CD4-positive, alpha-beta memory T cell (primary cell): ENCODE data around the gene PELO. TPM values are rescaled to one million over a fixed set of nuclear protein-coding genes. Genes with fewer than 3 reads are reported as not detected.

Source experiments
- CTCF ChIA-PET: fragments of 350-600 bp; sonication (Branson Sonifier 250); formaldehyde crosslinking; loops from one replicate; lab custom pipeline; 2021; ENCODE audit warnings: inconsistent platforms; ENCODE audit not compliant: partially characterized antibody; lab: Charles Lee
- POLR2A ChIA-PET: fragments of 350-600 bp; sonication (Branson Sonifier 250); formaldehyde crosslinking; loops from one replicate; lab custom pipeline; 2021; ENCODE audit not compliant: partially characterized antibody; lab: Charles Lee
- DNase-seq, 5 donors: peaks; one replicate each; pipeline versions ENCODE4 v3.0.0 to v3.0.0-alpha.2; 2020 to 2022; ENCODE audit warnings: mixed read lengths in 1 of 5
- H3K27ac ChIP-seq: one replicate; pipeline ENCODE4 v1.7.0; 2013; ENCODE audit warnings: low read depth, low read length
- H3K27me3 ChIP-seq: 2 replicates; pipeline ENCODE4 v1.7.0; 2013; ENCODE audit warnings: mild to moderate bottlenecking, low read length, moderate library complexity; ENCODE audit not compliant: insufficient read depth
- H3K36me3 ChIP-seq: 2 replicates; pipeline ENCODE4 v1.7.0; 2013; ENCODE audit warnings: mild to moderate bottlenecking, low read length, moderate library complexity; ENCODE audit not compliant: insufficient read depth
- H3K4me1 ChIP-seq: 2 replicates; pipeline ENCODE4 v1.7.0; 2013; ENCODE audit warnings: mild to moderate bottlenecking, low read length, moderate library complexity; ENCODE audit not compliant: insufficient read depth
- H3K4me3 ChIP-seq, 2 donors: one replicate each; pipeline ENCODE4 v1.7.0; 2013; ENCODE audit warnings: low read length in 2 of 2, mild to moderate bottlenecking in 1 of 2
- H3K9me3 ChIP-seq, 2 donors: one replicate each; pipeline ENCODE4 v1.7.0; 2013; ENCODE audit warnings: low read length in 2 of 2, control low read depth in 1 of 2; ENCODE audit not compliant: control insufficient read depth in 1 of 2
- H3K27ac Mint-ChIP-seq, 7 donors: one replicate each; pipeline ENCODE4 v1.8.0; 2020 to 2021; ENCODE audit warnings: mixed read lengths in 7 of 7, mild to moderate bottlenecking in 6 of 7, inconsistent platforms in 3 of 7, moderate library complexity in 3 of 7
- H3K27me3 Mint-ChIP-seq, 2 donors: one replicate each; pipeline ENCODE4 v1.8.0; 2020 to 2021; ENCODE audit warnings: mixed read lengths in 2 of 2
- H3K36me3 Mint-ChIP-seq, 2 donors: one replicate each; pipeline ENCODE4 v1.8.0; 2020 to 2021; ENCODE audit warnings: mixed read lengths in 2 of 2, inconsistent platforms in 1 of 2, mild to moderate bottlenecking in 1 of 2
- H3K4me1 Mint-ChIP-seq, 4 donors: one replicate each; pipeline ENCODE4 v1.8.0; 2020 to 2021; ENCODE audit warnings: mixed read lengths in 4 of 4, mild to moderate bottlenecking in 1 of 4
- H3K4me3 Mint-ChIP-seq, 8 donors: one replicate each; pipeline ENCODE4 v1.8.0; 2020 to 2021; ENCODE audit warnings: mixed read lengths in 8 of 8, mild to moderate bottlenecking in 7 of 8, moderate library complexity in 6 of 8, inconsistent platforms in 3 of 8
- H3K9me3 Mint-ChIP-seq, 8 donors: one replicate each; pipeline ENCODE4 v1.8.0; 2020 to 2021; ENCODE audit warnings: mixed read lengths in 8 of 8, mild to moderate bottlenecking in 5 of 8, inconsistent platforms in 3 of 8, moderate library complexity in 1 of 8
- intact Hi-C: fragments of 100-400 bp; cut with micrococcal nuclease; formaldehyde crosslinking; loops from one replicate; pipeline ENCODE4 v1.15.1; 2023
- polyA plus RNA-seq, 2 donors: library from polyadenylated mRNA; unstranded; fragments of 300-500 nt; fragmentation: Illumina TruSeq; gene quantifications; one replicate each; pipeline ENCODE4 v1.2.3, GENCODE V29; 2021
- total RNA-seq, 2 experiments: library from RNA; stranded (reverse); gene quantifications; one replicate each; pipeline ENCODE4 v1.2.3, GENCODE V29; 2021

Gene PELO
- total and polyA plus RNA-seq, 4 experiments from 2014 or later: 5.7 to 12.4 (median 10.1) TPM

- Mint-ChIP-seq H3K36me3 (peaks cover 0 to 2% of the 10 kb centered on the region in 2 donors), H3K27me3 (peaks cover 2% of the 10 kb centered on the region in 2 donors), H3K4me1 (peaks cover 17 to 36% (median 29%) of the 10 kb centered on the region in 4 donors), H3K9me3 (no peaks in the 10 kb centered on the region), H3K27ac (peak overlapping the region in 6 of 7 donors; percentile 9 to 89 (median 52)), H3K4me3 (peak overlapping the region; percentile 89 to 95 (median 92))
- Histone ChIP-seq H3K4me3 (peak overlapping the region in 1 of 2 donors; percentile 65), H3K27me3 (no peaks in the 10 kb centered on the region), H3K27ac (no peak overlapping the region), H3K36me3 (no peaks in the 10 kb centered on the region), H3K4me1 (peaks cover 15% of the 10 kb centered on the region), H3K9me3 (no peaks in the 10 kb centered on the region)
- CTCF ChIA-PET: interaction anchor here (0.7 to 2.4 kb wide), 14 partner anchors 10 to 130 kb away, joined by 3 to 35 read pairs (median 6); no protein-coding TSS in a partner anchor
- peak; percentile 48 to 57 (median 50) for DNase-seq
- POLR2A ChIA-PET: interaction anchor here (0.9 to 3.6 kb wide), 6 partner anchors 10 to 94 kb away, joined by 3 to 27 read pairs (median 8); no protein-coding TSS in a partner anchor
- intact Hi-C loops: loop anchor here (1.0 to 5.0 kb wide), 6 partner anchors 12 to 308 kb away; no protein-coding TSS in a partner anchor
Observed at GRCh38 chr5:52786949-52787599, 642 bp upstream of the PELO start.

GRCh38 chr5:52788505-52788821 lies 747 bp downstream of the PELO start:
- Histone ChIP-seq H3K27me3 (no peaks in the 10 kb centered on the region), H3K9me3 (no peaks in the 10 kb centered on the region), H3K27ac (peak overlapping the region; percentile 60), H3K4me1 (peaks cover 15% of the 10 kb centered on the region), H3K36me3 (no peaks in the 10 kb centered on the region), H3K4me3 (peak overlapping the region in 1 of 2 donors; percentile 65)
- no peaks in the 10 kb centered on the region for H3K9me3 Mint-ChIP-seq
- peak overlapping the region in 5 of 7 donors; percentile 17 to 61 (median 37) for H3K27ac Mint-ChIP-seq
- H3K4me3 Mint-ChIP-seq: peak overlapping the region; percentile 72 to 94 (median 90)
- CTCF ChIA-PET: interaction anchor here (0.9 to 2.4 kb wide), 10 partner anchors 8 to 129 kb away, joined by 3 to 35 read pairs (median 11); no protein-coding TSS in a partner anchor
- peaks cover 0 to 2% of the 10 kb centered on the region in 2 donors for H3K36me3 Mint-ChIP-seq
- peaks cover 2% of the 10 kb centered on the region in 2 donors for H3K27me3 Mint-ChIP-seq
- POLR2A ChIA-PET: interaction anchor here (1.2 to 3.6 kb wide), 5 partner anchors 12 to 95 kb away, joined by 6 to 27 read pairs (median 10); no protein-coding TSS in a partner anchor
- DNase-seq: no peak
- peaks cover 17 to 36% (median 29%) of the 10 kb centered on the region in 4 donors for H3K4me1 Mint-ChIP-seq
- intact Hi-C loops: loop anchor here (5.0 kb wide), 1 partner anchor 46 kb away; no protein-coding TSS in a partner anchor

GRCh38 chr5:52789378-52789777 lies 1.7 kb downstream of the PELO start:
- no peaks in the 10 kb centered on the region for H3K36me3 ChIP-seq
- Mint-ChIP-seq H3K36me3 (peaks cover 0 to 2% of the 10 kb centered on the region in 2 donors), H3K27me3 (peaks cover 2% of the 10 kb centered on the region in 2 donors), H3K27ac (peak overlapping the region in 1 of 7 donors; percentile 24), H3K4me1 (peaks cover 17 to 36% (median 29%) of the 10 kb centered on the region in 4 donors), H3K9me3 (no peaks in the 10 kb centered on the region), H3K4me3 (peak overlapping the region; percentile 72 to 94 (median 90))
- no peak for DNase-seq
- no peak overlapping the region for H3K4me3 ChIP-seq
- H3K27ac ChIP-seq: no peak overlapping the region
- intact Hi-C loops: loop anchor here (5.0 kb wide), 1 partner anchor 47 kb away; no protein-coding TSS in a partner anchor
- no peaks in the 10 kb centered on the region for H3K27me3 ChIP-seq
- POLR2A ChIA-PET: interaction anchor here (1.3 to 3.6 kb wide), 2 partner anchors 11 to 64 kb away, joined by 6 to 27 read pairs; no protein-coding TSS in a partner anchor
- peaks cover 15% of the 10 kb centered on the region for H3K4me1 ChIP-seq
- CTCF ChIA-PET: interaction anchor here (1.4 to 3.1 kb wide), 4 partner anchors 10 to 126 kb away, joined by 4 to 16 read pairs (median 6); no protein-coding TSS in a partner anchor
- H3K9me3 ChIP-seq: no peaks in the 10 kb centered on the region

- no peaks in the 10 kb centered on the region for H3K9me3 ChIP-seq
- no peaks in the 10 kb centered on the region for H3K9me3 Mint-ChIP-seq
- intact Hi-C loops: loop anchor here (5.0 kb wide), 1 partner anchor 48 kb away; no protein-coding TSS in a partner anchor
- no peaks in the 10 kb centered on the region for H3K27me3 ChIP-seq
- no peak overlapping the region for H3K27ac ChIP-seq
- no peak overlapping the region for H3K4me3 ChIP-seq
- ChIA-PET POLR2A (interaction anchor here (1.3 to 3.6 kb wide), 2 partner anchors 10 to 65 kb away, joined by 6 to 27 read pairs; no protein-coding TSS in a partner anchor), CTCF (interaction anchor here (1.4 to 3.1 kb wide), 4 partner anchors 10 to 126 kb away, joined by 4 to 16 read pairs (median 6); no protein-coding TSS in a partner anchor)
- peaks cover 0 to 2% of the 10 kb centered on the region in 2 donors for H3K36me3 Mint-ChIP-seq
- H3K4me3 Mint-ChIP-seq: peak overlapping the region in 7 of 8 donors; percentile 1 to 91 (median 11)
- peaks cover 17 to 36% (median 29%) of the 10 kb centered on the region in 4 donors for H3K4me1 Mint-ChIP-seq
- peaks cover 2% of the 10 kb centered on the region in 2 donors for H3K27me3 Mint-ChIP-seq
- DNase-seq: no peak
- no peaks in the 10 kb centered on the region for H3K36me3 ChIP-seq
- H3K27ac Mint-ChIP-seq: no peak overlapping the region
- peaks cover 15% of the 10 kb centered on the region for H3K4me1 ChIP-seq
Observed at GRCh38 chr5:52789851-52790250, 2.1 kb downstream of the PELO start.

- Mint-ChIP-seq H3K27ac (peak overlapping the region in 1 of 7 donors; percentile 32), H3K4me1 (peaks cover 17 to 35% (median 27%) of the 10 kb centered on the region in 4 donors), H3K27me3 (peaks cover 0 to 2% of the 10 kb centered on the region in 2 donors)
Observed at GRCh38 chr5:52791366-52791765, 3.6 kb downstream of the PELO start.

GRCh38 chr5:52794519-52794918 lies 6.8 kb downstream of the PELO start:
- no peak overlapping the region for H3K27ac ChIP-seq

More at GRCh38 chr5:52791366-52791765, 3.6 kb downstream of the PELO start:
- H3K36me3 Mint-ChIP-seq: peaks cover 0 to 2% of the 10 kb centered on the region in 2 donors
- H3K9me3 Mint-ChIP-seq: no peaks in the 10 kb centered on the region
- no peak overlapping the region for H3K4me3 ChIP-seq
- intact Hi-C loops: no loop called here
- H3K4me1 ChIP-seq: peaks cover 15% of the 10 kb centered on the region
- CTCF ChIA-PET: interaction anchor here (1.8 to 3.1 kb wide), 2 partner anchors 9 to 98 kb away, joined by 6 to 16 read pairs; no protein-coding TSS in a partner anchor
- H3K9me3 ChIP-seq: no peaks in the 10 kb centered on the region
- DNase-seq: no peak
- H3K4me3 Mint-ChIP-seq: no peak overlapping the region
- no peaks in the 10 kb centered on the region for H3K27me3 ChIP-seq
- H3K36me3 ChIP-seq: no peaks in the 10 kb centered on the region
- POLR2A ChIA-PET: no interaction called here
- H3K27ac ChIP-seq: no peak overlapping the region

More at GRCh38 chr5:52794519-52794918, 6.8 kb downstream of the PELO start:
- POLR2A ChIA-PET: interaction anchor here (1.4 kb wide), 1 partner anchor 20 kb away, joined by 3 read pairs; no protein-coding TSS in a partner anchor
- H3K4me3 Mint-ChIP-seq: no peak overlapping the region
- peaks cover 14 to 29% (median 23%) of the 10 kb centered on the region in 4 donors for H3K4me1 Mint-ChIP-seq
- DNase-seq: no peak
- Histone ChIP-seq H3K36me3 (no peaks in the 10 kb centered on the region), H3K4me1 (peaks cover 13% of the 10 kb centered on the region), H3K4me3 (no peak overlapping the region), H3K9me3 (no peaks in the 10 kb centered on the region), H3K27me3 (no peaks in the 10 kb centered on the region)
- H3K9me3 Mint-ChIP-seq: no peaks in the 10 kb centered on the region
- peaks cover 0 to 3% of the 10 kb centered on the region in 2 donors for H3K36me3 Mint-ChIP-seq
- no peaks in the 10 kb centered on the region for H3K27me3 Mint-ChIP-seq
- intact Hi-C loops: no loop called here
- CTCF ChIA-PET: interaction anchor here (1.3 kb wide), 1 partner anchor 69 kb away, joined by 3 read pairs; no protein-coding TSS in a partner anchor
- no peak overlapping the region for H3K27ac Mint-ChIP-seq
